Measurements from ENCODE around the gene PRDM12.

The PRDM12 gene

DNA sequence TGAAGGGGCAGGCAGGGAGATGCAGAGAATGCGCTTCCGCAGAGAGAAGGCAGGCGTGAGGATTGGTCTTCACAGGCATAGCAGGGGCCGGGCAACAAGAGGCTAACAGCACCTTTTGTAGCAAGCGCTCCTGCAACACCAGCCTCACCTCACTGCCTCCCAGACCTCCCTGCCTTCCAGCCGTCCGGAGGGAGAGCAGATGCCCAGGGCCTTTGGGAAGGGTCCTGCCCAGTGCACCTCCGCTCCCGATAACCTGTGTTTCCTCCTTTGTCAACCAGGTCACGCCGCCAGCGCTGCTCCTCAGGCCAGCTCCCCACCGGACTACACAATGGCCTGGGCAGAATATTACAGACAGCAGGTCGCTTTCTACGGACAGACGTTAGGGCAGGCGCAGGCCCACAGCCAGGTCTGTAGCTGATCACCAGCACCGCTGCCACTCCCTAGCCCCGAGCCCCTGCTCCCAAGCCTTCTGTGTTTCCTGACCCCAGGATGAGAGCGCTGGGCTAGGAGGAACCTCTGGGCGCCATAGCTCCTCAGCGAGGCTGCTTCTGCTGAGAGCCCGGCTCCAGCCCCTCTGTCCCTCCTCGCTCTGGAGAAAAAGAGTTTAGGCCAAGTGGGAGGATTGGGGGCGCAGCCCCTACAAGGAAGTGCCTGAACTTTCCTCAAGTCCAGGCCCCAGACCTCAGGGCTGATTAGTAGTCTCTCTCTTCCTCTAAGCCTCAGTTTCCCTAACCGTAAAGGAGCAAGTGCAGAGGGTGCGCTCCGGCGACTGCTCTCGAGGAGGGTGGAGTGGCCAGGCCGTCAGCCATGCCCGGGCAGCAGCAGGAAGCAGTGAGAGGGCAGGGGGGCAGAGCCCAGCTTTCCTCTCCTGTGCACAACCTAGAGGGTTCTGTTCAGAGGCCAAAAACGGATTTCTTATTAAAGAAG, 28.4 kb upstream of the PRDM12 start:
- DNase-seq (ENCODE audit: low read depth in 2 of 2, low spot score in 1 of 2), result no peak

- no peak for DNase-seq (ENCODE audit: low read depth in 2 of 2, low spot score in 1 of 2)
These were observed 27.8 kb upstream of the PRDM12 start for GRCh38 chr9:130636648-130637020.

- DNase-seq (ENCODE audit: low read depth in 2 of 2, low spot score in 1 of 2), result no peak
These were observed 25.9 kb upstream of the PRDM12 start for GRCh38 chr9:130638284-130639123.

GRCh38 chr9:130639124-130639765, 25.1 kb upstream of the PRDM12 start:
- DNase-seq (ENCODE audit: low read depth in 2 of 2, low spot score in 1 of 2), result no peak

GRCh38 chr9:130639866-130640555, 24.4 kb upstream of the PRDM12 start:
- no peak for DNase-seq (ENCODE audit: low read depth in 2 of 2, low spot score in 1 of 2)

DNA sequence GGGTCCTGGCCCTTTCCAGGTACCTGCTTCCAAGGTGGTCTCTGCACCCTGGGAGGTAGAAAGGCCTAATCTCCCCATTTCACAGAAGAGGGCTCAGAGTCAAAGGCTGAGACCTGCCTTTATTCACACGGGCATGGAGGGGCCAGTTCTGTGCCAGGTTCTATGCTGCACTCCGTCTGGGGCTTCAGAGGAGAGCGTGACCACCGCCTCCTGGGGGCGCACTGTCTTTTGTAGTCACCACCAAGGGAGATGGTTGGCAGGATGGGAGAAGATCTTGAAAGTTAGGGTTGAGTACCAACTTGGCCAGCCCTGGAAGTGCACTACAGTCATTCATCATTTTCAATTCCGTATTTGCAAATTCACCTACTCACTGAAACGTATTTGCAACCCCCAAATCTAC, 23.7 kb upstream of the PRDM12 start:
- no peak for DNase-seq (ENCODE audit: low read depth in 2 of 2, low spot score in 1 of 2)

DNA sequence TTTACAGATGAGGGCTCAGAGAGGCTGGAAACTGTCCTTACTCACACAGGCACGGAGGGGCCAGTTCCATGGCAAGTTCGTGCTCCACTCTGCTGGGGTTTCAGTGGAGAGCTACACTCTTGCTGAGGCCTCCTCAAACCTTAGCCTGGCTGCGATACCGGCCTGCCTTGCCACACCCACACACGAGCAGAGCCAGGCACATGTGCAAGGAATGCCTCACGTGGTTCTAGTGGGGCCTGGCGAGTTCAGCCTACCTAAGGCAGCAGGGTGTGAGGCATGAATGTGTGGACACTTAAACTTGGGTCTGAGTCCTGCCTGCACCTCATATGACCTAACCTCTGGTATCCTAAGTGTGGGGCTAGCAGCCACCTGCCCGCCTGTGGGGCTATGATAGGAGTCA, 21.5 kb upstream of the PRDM12 start:
- no peak for DNase-seq (ENCODE audit: low read depth in 2 of 2, low spot score in 1 of 2)

GRCh38 chr9:130651221-130651620, 13.2 kb upstream of the PRDM12 start:
- DNase-seq (ENCODE audit: low read depth in 2 of 2, low spot score in 1 of 2), result no peak

DNA sequence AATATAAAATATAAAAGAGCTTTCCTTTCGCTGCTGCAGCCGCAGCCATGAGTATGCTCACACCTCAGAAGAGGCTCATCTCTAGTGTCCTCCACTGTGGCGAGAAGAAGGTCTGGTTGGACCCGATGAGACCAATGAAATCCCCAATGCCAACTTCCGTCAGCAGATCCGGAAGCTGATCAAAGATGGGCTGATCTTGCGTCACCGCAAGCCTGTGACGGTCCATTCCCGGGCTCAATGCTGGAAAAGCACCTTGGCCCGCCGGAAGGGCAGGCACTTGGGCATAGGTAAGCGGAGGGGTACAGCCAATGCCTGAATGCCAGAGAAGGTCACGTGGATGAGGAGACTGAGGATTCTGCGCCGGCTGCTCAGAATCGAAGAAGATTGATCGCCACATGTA, 12.6 kb upstream of the PRDM12 start:
- DNase-seq (ENCODE audit: low read depth in 2 of 2, low spot score in 1 of 2), result no peak

DNA sequence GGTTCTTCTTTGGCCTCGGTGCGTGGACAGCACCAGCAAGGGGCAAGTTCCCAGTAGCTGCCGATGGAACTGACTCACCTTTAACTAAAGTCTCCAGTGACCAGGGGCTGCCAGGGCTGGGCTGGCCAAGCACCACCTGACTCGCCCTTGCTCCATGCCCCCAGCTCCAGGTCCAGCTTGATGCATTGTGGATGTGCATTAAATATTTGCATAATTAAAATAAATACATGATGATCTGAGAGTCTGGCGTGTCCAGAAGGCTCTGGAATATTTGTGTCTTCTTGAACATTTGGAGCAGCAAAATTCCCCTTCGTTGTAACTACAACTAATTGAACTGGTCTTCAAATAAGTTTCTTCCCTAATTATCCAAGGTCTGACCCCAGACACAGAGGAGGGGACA, 9.5 kb upstream of the PRDM12 start:
- DNase-seq (ENCODE audit: low read depth in 2 of 2, low spot score in 1 of 2), result no peak

GRCh38 chr9:130658893-130659698, 5.3 kb upstream of the PRDM12 start:
- DNase-seq (ENCODE audit: low read depth in 2 of 2, low spot score in 1 of 2), result no peak

DNA sequence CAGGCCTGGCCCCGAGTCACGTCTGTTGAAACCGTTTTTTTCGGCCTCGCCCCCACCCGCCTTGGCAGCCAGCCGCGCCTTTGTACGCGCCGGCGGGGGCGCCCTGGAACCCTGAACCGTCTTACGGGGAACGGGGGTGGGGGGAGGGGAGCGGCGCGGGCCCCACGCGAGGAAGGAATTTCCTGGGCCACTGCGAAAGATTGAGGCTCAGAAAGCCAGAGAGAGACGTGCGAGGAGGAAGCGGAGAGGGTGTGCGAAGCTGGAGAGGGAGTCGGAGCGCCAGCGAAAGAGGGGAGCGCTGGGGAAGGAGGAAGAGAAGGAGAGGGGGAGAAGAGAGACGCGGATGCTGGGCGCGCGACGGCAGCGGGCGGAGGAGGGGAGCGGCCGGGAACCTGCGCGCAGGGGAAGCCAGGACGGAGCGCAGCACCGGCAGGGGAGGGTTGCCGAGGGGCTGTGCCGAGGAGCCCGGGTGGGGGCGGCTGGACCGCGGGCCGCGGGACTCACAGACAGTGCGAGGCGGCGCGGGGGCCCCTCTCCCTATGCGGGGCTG, 4.6 kb upstream of the PRDM12 start:
- no peak for DNase-seq (ENCODE audit: low read depth in 2 of 2, low spot score in 1 of 2)

DNA sequence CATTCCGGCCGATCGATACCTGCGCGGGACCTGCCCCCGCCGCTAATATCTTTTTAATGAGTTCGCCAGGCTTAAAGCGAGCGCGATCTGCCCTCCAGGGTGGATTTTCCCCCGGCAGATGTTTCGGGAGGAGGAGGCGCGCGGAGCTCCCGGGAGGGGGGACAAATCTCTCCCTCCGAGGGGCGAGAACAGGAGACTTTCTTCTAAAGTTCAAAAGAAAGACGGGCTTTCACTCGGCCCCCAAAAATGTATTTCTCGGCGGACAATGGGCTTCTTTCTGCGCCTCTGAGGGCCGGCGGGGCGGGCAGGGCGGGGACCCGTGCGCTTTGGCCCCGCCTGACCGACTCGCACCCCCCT, 4.1 kb upstream of the PRDM12 start:
- DNase-seq (ENCODE audit: low read depth in 2 of 2, low spot score in 1 of 2), result no peak

DNA sequence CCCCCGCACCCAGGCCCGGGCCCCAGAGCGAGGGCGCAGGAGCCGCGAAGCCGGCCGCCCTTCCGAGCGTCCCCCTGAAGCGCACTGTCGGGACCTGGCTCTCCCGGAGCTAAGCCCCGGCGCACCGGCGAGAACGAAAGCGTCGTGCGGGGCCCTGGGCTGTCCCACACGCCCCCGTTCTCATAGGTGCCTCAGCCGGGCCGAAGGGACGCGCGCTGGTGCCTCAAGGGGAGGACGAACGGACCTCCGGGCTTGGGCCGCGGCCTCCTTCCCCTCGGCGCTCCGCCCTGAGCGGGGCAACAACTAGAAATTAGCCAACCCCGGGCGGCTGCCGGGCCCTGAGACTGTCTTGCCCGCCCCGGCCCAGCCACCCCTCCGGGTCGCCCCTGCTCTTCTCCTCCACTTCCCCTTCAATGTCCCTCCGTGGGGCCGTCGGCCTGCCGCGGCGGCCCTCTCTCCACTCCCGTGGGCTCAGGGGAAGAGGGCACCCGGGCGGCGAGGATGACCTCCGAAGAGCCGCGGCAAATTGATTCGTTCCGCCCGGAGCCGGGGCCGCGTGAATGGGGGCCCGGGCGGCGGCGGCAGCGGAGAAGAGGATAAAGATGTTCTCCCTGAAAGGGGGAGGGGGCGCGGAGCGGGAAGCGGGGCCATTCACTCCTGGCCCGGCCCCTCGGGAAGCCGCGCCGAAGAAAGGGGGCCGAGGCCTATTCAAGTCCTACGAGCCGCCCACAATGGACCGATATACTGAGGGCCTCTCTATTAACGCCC, 3.5 kb upstream of the PRDM12 start:
- no peak for DNase-seq (ENCODE audit: low read depth in 2 of 2, low spot score in 1 of 2)

GRCh38 chr9:130661451-130662098, 2.8 kb upstream of the PRDM12 start:
- no peak for DNase-seq (ENCODE audit: low read depth in 2 of 2, low spot score in 1 of 2)

GRCh38 chr9:130662099-130662969, 2.1 kb upstream of the PRDM12 start:
- DNase-seq (ENCODE audit: low read depth in 2 of 2, low spot score in 1 of 2), result no peak

- DNase-seq (ENCODE audit: low read depth in 2 of 2, low spot score in 1 of 2), result no peak
These were observed 1.5 kb upstream of the PRDM12 start for GRCh38 chr9:130662970-130663257.
